Ammon's horn (tissue), 1 donor: Measurements from ENCODE around the gene NPAS3.
"Not testable (repeated sequence)": the region's sequence is repeated elsewhere in the genome, so short reads cannot be mapped to it uniquely, and the experiment has no call there.

Experiments used
- DNase-seq: peaks from one replicate; pipeline ENCODE4 v3.0.0-alpha.2; 2016; ENCODE audit warnings: low spot score

Gene NPAS3

GRCh38 chr14:33081259-33081658 is 142.6 kb downstream of the NPAS3 start:
- peak; percentile 6 for DNase-seq

- no peak for DNase-seq
These were observed 147.1 kb downstream of the NPAS3 start for GRCh38 chr14:33085799-33086198.

- DNase-seq = not testable (repeated sequence)
These were observed 149.6 kb downstream of the NPAS3 start for GRCh38 chr14:33088274-33088673.

- DNase-seq = no peak
These were observed 159.3 kb downstream of the NPAS3 start for GRCh38 chr14:33098016-33098415.

GRCh38 chr14:33103489-33103888 is 164.8 kb downstream of the NPAS3 start:
- no peak for DNase-seq

- no peak for DNase-seq
These were observed 165.3 kb downstream of the NPAS3 start for GRCh38 chr14:33103966-33104365.

- no peak for DNase-seq
These were observed 172.2 kb downstream of the NPAS3 start for GRCh38 chr14:33110737-33111443.

- DNase-seq = no peak
These were observed 175.7 kb downstream of the NPAS3 start for GRCh38 chr14:33114331-33114730.

GRCh38 chr14:33118668-33119067 is 180.0 kb downstream of the NPAS3 start:
- DNase-seq = peak; percentile 10

- no peak for DNase-seq
These were observed 181.7 kb downstream of the NPAS3 start for GRCh38 chr14:33120341-33120740.

GRCh38 chr14:33120966-33121365 is 182.3 kb downstream of the NPAS3 start:
- DNase-seq = no peak

- no peak for DNase-seq
These were observed 184.6 kb downstream of the NPAS3 start for GRCh38 chr14:33123281-33123680.

GRCh38 chr14:33126433-33126832 is 187.8 kb downstream of the NPAS3 start:
- DNase-seq = no peak

- DNase-seq = no peak
These were observed 188.9 kb downstream of the NPAS3 start for GRCh38 chr14:33127531-33127930.

GRCh38 chr14:33131801-33132200 is 193.1 kb downstream of the NPAS3 start:
- DNase-seq = no peak

- DNase-seq = no peak
These were observed 195.5 kb downstream of the NPAS3 start for GRCh38 chr14:33134162-33134561.

GRCh38 chr14:33134975-33135374 is 196.3 kb downstream of the NPAS3 start:
- DNase-seq = no peak

- DNase-seq = no peak
These were observed 212.2 kb downstream of the NPAS3 start for GRCh38 chr14:33150666-33151428.

GRCh38 chr14:33163109-33163508 is 224.4 kb downstream of the NPAS3 start:
- no peak for DNase-seq

- DNase-seq = no peak
These were observed 224.9 kb downstream of the NPAS3 start for GRCh38 chr14:33163600-33163999.

- DNase-seq = peak; percentile 41
These were observed 226.7 kb downstream of the NPAS3 start for GRCh38 chr14:33165144-33165925.

- no peak for DNase-seq
These were observed 227.2 kb downstream of the NPAS3 start for GRCh38 chr14:33165926-33166289.

- DNase-seq = no peak
These were observed 237.3 kb downstream of the NPAS3 start for GRCh38 chr14:33175951-33176350.
